Measurements from ENCODE around the gene SERTAD2.
A peak's percentile ranks its signal among the peaks of the same experiment; 100 is the strongest.

The SERTAD2 gene, protein sequence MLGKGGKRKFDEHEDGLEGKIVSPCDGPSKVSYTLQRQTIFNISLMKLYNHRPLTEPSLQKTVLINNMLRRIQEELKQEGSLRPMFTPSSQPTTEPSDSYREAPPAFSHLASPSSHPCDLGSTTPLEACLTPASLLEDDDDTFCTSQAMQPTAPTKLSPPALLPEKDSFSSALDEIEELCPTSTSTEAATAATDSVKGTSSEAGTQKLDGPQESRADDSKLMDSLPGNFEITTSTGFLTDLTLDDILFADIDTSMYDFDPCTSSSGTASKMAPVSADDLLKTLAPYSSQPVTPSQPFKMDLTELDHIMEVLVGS
- 19.7 to 49.0 (median 30.2) reads per million in 4 experiments for total RNA-seq

DNA sequence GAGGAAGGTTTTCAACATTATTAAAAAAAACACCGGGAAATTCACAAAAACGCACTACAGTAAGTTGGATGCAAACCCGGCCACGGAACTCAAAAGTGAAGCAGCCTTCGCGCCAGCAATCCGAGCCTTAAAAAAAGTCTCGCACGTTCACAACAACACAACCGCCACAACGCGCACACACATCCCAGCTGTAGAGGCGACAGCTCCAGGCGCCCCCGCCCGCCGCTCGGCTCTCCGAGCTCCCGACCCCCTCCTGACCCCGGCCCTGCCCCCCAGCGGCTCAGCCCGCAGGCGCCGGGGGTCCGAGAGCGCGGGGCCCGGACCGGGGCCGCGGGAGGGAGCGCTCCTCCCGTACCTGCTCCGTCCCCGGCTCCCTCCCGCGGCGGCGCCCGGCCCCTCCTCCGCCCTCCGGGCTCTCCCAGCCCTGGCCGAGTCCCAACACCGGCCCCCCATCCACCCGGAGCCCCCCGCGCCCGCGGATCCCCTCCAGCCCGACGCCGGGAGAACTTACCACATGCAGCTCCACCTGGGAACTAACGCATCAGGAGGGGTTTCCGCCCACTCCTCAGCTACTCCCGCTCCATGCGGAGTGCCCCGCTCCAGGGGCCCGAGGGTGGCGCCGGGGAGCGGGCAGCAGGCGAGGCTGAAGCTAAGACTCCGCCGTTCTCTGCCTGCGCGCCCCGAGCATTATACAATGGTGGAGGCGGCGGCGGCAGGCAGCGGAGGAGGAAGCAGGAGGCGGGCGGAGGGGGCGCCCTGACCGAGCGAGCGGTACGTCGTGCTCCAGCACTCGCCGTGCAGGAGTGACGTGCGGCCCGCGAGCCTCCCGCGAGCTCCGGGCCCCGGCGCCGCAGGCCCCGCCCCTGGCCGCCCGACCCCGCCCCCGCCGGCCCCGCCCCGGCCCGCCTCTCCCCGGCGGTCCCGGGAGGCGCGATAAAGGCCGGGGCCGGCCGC, at the start of gene SERTAD2:
SERTAD2 (minus strand) TSS at position 805 of the 954 bp plus-strand sequence. CDS start 17,042 bp downstream, outside the sequence.
- peak; percentile 74 for DNase-seq

GRCh38 chr2:64700133-64700809, 46.6 kb upstream of the SERTAD2 start:
- no peak for DNase-seq

DNA sequence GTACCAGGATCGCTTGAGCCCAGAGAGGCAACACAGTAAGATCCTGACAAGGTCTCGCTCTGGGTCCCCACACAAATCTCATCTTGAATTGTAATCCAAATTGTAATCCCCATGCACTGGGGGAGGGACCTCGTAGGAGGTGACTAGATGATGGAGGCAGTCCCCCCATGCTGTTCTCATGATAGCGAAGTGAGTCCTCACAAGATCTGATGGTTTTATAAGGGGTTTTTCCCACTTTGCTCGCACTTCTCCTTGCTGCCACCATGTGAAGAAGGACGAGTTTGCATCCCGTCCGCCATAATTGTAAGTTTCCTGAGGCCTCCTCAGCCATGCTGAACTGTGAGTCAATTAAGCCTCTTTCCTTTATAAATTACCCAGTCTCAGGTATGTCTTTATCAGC, 46.0 kb upstream of the SERTAD2 start:
- no peak for DNase-seq

GRCh38 chr2:64698668-64699444, 45.1 kb upstream of the SERTAD2 start:
- DNase-seq: no peak

DNA sequence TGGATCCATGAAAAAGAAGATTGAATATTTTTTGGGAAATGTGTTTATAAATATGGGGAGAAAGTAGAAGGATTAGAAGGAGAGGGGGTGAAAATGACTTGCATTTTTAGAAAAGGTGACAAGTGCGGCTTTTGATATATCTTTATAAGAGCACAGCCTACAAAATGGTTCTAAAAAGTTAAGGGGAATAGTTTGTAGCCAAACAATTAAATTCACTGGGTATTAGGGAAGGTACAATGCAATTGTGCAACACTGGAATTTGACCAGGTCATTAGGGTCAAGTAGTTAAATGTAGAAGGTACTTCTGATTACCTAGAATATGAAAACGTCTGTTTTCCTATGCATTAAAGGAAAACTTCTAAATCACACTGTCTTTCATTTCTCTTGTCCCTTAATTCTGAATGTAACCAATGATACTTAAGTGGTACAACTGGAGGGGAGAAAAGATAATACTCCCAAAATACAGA, 44.5 kb upstream of the SERTAD2 start:
- no peak for DNase-seq

- DNase-seq: no peak
Measured at GRCh38 chr2:64697297-64698176, 43.8 kb upstream of the SERTAD2 start.

DNA sequence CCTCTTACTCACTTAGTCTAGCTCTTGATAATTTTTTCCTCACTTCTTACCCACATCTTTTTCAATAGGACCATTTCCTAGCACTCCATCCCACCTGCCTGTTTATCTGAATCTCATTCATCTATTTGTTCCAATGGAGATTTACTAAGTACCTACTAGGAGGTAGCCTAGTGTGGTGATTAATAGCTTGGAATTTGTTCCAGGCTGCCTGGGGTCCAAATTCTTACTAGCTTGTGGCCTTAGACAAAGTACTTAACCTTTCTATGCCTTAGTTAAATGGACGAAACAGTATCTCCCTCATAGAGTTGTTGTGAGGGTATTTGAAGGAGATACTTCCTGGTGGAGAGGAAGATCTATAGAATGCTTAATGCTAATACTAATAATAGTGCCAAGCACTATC, 42.9 kb upstream of the SERTAD2 start:
- DNase-seq: no peak

GRCh38 chr2:64695721-64696261, 42.1 kb upstream of the SERTAD2 start:
- DNase-seq: no peak

DNA sequence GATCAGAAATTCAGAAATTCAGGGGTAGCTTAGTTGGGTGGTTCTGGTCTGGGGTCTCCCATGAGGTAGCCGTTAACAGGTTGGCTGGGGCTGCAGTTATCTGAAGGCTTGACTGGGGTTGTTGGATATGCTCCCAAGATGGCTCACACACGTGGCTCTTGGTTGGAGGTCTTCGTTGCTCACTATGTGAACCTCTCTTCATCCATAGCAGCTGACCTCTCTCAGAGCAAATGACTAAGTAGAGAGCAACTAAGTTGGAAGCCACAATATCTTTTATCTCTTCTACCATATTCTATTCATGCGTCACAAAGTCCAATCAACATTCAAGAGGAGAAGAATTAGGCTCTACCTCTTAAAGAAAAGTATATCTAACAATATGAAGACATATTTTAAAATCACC, 38.7 kb upstream of the SERTAD2 start:
- no peak for DNase-seq

- no peak for DNase-seq
Measured at GRCh38 chr2:64688909-64689308, 35.2 kb upstream of the SERTAD2 start.

GRCh38 chr2:64686283-64686956, 32.7 kb upstream of the SERTAD2 start:
- no peak for DNase-seq

DNA sequence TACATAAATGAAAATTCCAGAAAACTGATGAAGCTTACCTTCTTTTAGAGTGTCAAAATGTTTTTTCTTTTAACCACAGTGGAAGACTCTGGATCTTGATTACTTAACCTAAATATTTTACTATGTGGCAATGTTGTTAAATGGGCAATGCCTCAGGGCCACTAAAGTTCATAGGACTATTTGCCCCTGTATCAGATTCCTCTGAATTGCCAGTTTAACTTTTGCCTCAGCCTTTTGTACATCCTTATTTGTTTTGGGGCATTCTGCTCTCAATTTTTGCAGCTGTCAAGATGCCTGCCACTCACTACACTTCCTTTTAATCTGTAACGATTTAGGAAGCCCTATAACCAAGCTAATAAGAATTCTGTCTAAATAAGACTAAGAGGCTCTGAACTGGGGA, 31.7 kb upstream of the SERTAD2 start:
- DNase-seq: no peak

GRCh38 chr2:64683771-64684510, 30.2 kb upstream of the SERTAD2 start:
- no peak for DNase-seq

DNA sequence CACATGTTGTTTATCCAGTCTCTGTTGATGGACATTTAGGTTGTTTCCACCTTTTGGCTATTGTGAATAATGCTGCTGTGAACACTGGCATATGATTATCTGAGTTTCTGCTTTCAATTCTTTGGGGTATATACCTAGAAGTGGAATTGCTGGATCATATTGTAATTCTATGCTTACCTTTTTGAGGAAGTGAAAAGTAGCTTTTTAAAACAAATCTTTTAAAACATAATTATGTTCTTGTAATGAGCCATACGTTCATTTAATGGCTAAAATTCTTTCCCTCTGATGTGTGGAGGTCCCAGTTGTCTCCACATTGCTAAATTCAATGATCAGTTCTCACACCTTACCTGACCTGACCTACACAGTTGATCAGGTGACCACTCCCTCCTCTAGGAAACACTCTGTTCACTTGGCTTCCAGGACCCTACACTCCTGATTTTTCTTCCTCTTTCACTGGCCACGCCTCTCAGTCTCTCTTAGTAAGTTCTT, 27.8 kb upstream of the SERTAD2 start:
- DNase-seq: no peak

DNA sequence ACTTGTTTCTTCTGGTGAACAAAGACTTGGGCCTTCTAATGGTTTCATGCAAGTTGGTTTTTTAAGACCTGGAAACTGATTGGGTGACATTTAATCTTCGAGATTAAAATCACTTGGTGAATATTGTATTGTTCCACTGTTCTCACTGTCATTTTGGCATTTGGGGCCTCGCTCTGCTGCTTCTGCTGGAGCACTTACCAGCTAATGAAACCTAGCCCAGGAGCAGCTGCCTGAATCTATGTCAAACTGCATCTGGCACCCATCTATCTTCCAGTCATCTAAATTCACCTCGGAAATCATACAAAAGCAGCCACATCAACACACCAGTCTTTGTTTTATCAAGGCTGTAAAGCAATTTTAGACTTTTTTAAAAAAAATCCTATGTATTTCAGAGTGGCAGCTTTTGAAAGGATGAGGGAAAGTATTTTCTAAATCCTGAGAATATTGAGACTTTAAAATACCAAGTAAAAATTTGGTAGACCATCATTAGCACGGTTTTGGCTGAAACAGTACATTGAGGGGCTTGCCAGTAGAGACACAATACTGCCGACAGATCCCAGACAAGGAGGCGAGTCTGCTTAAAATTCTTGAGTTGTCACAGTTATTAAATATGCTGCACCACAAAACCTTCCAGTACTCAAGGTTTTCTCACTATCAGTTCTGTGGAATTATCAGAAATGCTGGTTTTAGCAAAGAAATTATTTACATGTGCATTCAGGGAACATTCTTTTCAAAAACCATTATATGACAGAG, 26.1 kb upstream of the SERTAD2 start:
- no peak for DNase-seq

GRCh38 chr2:64678771-64679590, 25.3 kb upstream of the SERTAD2 start:
- DNase-seq: no peak

- DNase-seq: no peak
Measured at GRCh38 chr2:64677530-64677929, 23.8 kb upstream of the SERTAD2 start.

GRCh38 chr2:64675860-64676259, 22.1 kb upstream of the SERTAD2 start:
- no peak for DNase-seq
